Activated CD4-positive, alpha-beta T cell treated with anti-CD3 and anti-CD28 coated beads, Interleukin-2, Interleukin-4, amounts not matched to agents 100 ng/mL and 50 ng/mL, durations not matched to agents 16 hours and 8 hours (primary cell): ENCODE results near the gene PRPS1L1.

ENCODE experiments used
- DNase-seq: peaks from one replicate; pipeline ENCODE4 v3.0.0-alpha.2; 2020; ENCODE audit warnings: low spot score

The PRPS1L1 gene

DNA sequence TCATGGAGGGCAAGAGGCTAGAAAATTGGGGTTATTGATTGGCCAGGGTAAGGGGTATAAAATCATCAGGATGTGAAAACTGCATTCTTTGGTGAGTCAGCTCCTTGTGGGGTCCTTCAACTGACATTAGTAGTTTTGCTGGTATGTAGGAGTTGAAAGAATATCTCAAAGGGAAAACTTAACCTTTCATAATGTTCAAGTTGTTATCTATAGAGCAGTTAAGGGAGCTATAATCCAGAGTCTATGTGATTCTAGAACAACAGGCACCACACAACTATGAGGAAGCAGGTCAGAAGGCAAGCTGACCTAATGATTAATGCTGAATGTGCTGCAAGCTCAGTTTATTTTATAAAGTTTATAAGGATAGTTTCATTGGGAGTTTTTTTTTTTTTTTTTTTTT, 13.7 kb downstream of the PRPS1L1 start:
- DNase-seq, result no peak

DNA sequence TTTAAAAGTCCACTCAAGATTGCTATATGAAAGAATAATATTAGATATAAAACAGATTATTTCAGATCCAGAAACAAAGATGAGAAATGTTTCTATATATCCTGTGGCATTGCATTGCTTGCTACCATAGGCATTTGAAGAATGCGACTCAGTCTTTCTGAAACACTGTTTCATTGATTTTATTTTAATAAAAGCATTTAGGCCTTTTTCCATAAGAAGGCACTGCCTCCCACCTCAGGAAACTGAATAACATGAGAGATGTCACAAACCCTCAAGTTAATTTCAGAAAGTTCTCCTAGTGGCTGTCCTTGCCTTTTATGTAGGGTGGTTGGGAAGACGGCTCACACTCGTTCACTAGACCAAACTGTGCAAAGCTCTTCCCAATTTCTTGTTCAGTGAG, 23.3 kb downstream of the PRPS1L1 start:
- no peak for DNase-seq

DNA sequence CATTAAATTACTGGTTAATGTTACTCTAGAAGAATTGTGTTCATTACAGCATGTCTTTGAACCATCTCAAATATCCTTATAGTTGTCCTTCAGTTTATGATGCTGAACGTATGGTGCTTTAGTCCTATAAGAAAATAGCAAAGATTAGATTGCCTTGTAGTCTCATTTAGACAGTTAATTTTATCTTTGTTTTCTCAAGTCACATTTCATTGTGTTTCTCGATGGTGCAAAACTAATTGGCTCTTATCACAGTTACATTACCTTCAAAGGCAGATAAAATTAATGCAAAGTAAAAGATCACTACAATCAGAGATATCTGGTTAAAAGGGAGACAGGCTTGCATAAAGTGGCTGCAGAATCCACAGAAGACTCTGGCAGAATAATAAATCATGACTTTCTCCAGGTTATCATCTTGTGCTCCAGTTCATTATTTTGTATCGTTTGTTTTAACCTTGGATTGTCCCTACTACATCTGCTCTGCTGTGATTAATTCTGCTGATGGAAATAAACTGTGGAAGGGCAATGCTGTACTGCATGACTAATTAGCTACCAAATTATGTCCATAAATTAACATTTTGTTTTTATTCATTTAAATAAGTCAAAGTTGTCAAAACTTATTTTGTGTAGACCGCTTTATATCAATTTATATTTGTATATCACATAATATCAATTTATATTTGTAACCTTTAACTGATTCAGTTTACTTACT, 24.2 kb downstream of the PRPS1L1 start:
- no peak for DNase-seq

DNA sequence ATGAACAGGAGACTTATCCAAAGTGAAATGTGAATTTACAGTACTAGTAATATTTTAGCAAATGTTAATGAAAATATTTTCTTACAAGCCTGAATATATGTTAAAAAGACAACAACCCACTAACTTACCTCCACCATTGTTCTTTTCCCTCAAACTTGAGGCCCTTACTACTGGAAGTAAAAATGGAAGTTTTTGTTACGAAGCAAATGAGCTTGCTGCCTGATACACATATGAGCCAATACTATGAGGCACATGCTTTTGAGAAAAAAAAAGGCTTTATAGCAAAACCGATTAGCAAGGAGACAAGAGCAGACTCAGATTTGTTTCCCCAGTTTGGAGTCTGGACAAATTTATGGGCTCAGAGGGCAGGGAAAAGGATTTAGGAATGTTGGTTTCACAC, 29.0 kb downstream of the PRPS1L1 start:
- no peak for DNase-seq

DNA sequence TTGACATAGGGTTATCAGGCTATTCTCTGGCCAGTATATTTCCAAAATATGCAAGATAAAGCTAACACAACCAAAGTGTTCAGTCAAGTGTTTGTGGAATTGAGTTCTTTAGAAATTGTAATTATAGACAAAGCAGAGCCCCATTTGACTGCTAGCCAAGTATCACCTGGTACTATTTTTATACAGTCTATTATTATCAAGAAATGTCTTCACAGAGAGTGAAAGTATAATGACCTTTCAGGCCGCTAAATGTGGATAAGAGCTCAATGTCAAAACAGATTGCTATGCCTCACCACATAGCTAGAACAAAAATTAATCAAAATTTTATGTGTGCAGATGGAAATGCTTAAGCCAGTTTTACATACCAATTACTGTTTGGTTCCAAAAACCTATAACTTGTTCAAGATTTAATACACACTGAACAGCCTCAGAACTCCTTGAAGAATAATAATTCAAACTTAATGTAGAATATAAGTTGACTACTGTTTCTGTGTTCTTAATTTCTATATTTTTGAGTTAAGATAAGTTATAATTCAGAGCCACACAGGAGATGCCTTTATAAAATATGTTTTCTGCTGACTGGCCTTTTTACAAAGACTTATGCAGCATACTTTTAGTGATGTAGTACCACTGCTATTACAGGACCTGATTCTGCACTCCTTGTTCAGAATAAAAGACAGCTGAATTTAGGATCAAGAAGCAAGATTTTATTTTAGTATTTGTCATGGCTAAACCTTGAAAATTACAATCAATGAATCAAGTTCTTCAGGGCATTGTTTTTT, 31.0 kb downstream of the PRPS1L1 start:
- no peak for DNase-seq

DNA sequence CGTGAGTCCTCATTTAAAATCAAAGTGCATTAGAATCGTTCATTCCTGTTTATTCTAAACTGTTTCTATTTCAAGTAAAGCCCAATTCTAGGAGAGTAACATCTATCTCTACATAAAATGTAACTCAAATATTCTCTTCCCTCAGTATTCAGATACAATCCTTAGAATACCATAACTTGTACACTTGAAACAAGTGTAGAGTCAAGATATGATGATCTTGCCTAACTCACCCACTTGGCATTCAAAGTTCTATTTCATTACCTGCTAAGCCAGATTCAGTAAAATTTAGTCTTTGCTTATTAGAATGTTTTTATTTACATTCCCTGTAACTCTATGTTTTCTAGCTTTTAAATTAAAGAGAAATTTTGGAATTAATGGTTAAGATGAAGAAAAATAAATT, 31.6 kb downstream of the PRPS1L1 start:
- no peak for DNase-seq

DNA sequence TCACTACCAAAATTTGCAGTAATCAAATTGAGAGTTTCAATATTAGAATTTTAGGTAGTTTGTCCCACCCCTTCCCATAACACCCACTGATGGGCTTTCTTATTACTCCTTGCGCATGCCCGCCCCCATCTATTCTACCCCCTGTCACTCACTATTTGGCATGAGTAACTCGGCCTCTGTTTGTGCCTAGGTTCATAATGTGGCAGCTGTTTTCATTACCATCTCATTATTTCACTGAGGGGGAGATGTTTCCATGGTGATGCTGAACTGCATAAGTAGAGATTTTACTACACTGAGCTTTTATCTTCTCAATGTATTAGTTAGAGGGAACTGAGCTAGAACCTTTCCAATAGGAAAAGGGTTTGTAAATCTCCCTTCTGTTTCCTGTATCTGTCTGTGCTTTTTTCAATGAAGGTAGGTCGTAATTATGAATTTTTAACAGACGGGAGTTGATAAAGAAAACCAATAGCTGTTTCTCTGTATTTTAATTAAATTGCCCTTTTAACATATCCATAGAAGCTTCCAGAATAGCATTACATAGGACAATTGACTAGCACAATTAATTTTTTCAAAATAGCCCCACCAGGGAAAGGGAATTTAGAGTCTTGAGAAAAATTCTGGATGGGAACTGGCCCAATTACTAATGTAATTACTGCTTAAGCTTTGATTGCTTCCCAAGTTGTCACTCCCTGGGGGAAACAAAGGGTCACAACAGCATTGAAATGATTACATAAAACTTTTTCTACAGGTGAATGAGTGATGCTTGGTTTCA, 33.4 kb downstream of the PRPS1L1 start:
- peak; percentile 17 for DNase-seq

DNA sequence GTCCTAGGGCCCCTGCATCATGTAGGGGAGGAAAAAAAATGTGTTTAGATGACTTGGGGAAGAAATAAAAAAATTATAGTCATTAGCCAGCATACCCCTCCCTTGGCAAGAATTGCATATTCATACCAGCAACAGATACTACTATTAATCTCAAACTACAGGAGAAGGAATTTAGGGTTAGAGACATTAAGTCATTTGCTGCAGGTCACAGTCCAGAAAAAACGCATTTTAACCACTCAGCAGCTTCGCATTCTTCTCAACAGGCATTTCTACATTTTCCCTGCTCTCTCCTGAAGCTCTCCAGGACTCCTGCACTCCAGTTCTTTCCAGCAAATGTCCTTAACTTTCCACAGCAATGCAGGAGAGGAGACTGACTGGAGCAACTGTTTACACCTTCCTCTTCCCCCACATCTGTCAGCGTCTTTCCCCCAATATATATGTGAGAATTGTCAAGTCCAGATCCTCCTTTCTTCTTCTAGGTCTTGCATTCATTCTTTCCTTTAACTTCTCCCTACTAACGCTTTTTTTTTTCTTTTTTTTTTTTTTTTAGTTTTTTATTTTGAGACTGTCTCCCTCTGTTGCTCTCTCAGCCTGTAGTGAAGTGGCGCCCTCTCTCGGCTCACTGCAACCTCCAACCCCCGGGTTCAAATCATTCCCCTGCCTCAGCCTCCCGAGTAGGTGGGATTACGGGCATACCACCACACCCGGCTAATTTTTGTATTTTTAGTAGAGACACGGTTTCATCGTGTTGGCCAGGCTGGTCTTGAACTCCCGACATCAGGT, 35.6 kb downstream of the PRPS1L1 start:
- peak; percentile 9 for DNase-seq

DNA sequence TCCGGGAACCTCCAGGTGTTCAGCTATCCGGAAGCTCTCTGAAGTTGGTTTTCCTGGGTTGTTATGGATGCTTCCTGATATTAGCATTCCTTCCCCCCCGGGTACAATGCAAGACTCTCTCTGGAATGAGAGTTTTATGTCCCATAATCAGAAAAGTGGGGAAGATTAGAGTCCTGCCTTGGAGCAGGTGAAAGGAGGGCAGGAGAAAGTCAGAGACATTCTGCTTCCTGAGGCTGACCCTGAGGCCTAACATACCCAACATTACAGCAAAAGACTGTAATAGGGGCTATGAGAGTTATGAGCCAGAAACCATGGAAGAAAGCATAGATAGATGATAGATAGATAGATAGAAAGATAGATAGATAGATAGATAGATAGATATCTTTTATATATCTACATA, 36.9 kb downstream of the PRPS1L1 start:
- no peak for DNase-seq

DNA sequence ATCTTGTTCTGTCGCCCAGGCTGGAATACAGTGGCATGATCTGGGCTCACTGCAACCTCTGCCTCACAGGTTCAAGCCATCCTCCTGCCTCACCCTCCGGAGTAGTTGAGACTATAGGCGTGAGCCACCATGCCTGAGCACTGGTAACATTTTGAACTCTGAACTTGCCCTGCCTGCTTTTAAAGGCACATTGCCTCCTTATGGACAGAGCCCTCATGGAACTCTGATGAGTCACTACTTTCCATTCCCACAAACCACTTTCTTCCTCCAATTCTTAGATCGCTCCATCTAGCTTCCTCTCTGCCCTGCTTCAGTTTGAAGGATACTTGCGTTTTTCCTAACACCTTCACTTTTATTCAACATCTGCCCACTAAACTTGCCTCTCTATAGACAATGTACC, 38.1 kb downstream of the PRPS1L1 start:
- no peak for DNase-seq

DNA sequence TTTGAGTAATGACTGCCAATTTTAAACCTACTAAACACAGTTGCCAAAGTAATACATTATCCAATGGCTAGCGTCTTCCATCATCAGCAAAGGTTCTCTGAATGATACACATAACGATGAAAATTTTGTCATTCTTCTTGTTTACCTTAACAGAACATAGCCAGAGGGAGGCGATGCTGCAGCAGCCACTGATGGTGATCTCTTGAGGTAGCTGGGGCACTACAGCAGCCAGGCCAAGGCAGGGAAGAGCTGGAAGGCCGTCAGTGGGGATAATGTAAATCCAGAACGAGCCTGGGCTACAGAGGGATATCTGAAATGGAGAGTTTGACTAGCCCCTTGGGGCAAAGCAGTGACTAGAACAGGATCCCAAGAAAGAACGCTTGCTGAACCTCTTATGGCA, 38.8 kb downstream of the PRPS1L1 start:
- no peak for DNase-seq

DNA sequence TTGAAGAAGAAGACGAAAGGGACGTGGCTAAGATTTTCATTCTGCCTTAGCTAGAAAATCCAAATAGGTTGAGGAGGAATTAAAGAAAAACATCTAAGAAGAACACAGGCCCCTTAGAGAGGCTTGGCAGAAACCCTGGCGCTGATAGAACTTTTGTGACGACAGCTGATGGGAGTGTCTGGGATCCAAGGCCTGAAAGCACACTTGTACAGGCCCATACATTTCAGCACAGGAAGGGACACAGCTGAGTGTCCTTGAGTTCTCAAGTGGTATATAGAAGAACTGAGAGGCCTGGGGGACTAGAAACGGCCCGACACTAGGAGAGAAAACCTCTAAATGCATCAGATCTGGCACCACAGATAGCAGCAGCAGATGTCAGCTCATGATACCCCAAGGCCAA, 39.5 kb downstream of the PRPS1L1 start:
- DNase-seq, result no peak

DNA sequence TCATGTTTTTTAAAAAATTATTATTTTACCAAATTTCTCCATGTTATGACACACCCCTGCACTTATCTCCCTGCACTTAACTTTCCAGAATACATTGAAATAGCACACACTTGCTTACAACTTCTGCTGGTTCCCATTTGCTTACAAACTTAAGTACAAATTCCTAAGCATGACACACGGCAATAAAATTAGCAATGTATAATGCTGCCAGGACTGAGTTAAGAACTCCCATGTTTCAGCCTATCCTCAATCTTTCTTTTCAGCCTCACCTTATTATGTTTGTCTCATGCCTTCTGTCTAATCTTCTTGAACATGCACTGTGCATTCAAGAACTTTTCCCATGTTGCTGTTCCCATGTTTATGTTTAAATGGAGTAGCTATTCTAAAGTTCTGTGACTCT, 40.8 kb downstream of the PRPS1L1 start:
- DNase-seq, result no peak

DNA sequence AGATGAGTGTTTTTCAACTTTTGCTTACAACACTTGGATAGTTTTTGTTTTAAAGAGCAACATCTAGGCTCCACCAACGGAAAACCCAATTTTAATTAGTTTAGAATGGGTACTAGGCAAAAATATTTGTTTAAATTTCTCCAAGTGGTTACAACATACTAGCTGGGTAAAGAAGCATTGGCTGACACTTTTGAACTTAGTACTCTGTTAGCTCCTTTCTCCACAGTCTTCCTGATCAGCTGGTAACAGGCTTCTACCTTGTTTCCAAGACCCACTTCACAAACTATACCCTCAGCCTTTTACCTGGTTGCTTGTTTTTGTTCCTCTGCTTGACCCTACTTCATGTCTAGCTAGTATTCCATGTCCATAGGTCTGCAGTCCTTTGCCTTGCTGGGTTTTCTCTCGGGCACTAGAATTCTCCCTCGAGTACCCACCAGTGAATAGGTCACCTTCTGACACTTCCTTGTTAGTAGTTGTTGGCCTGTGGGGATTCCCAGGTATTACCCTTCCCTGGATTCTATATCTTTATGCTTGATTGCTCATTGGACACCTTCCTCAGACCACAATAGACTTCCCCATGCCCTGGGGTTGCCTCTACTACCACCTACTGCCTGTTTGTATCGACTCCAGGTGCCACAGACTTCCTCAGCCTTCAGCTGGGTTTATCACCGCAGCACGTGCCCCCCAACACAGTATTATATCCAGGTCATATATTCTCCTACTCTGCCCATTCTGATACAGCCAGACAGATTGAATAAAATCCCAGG, 42.0 kb downstream of the PRPS1L1 start:
- no peak for DNase-seq

DNA sequence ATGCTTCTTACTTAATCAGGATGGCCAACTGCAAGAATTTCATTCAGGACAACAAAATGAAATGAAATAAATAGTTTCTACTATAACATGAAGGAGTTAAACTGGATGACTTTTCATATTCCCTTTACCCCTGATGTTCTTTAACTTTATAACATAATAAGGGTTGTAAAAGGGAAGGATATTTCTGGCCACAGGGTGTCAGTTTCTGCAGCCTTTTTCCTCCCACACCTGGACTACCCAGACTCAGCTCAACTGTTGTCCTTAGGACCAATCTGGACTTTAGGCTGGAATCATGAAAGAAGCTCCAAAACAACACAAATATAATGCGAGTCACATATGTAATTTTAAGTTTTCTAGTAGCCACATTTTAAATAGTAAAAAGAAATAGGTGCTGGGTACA, 43.4 kb downstream of the PRPS1L1 start:
- no peak for DNase-seq

DNA sequence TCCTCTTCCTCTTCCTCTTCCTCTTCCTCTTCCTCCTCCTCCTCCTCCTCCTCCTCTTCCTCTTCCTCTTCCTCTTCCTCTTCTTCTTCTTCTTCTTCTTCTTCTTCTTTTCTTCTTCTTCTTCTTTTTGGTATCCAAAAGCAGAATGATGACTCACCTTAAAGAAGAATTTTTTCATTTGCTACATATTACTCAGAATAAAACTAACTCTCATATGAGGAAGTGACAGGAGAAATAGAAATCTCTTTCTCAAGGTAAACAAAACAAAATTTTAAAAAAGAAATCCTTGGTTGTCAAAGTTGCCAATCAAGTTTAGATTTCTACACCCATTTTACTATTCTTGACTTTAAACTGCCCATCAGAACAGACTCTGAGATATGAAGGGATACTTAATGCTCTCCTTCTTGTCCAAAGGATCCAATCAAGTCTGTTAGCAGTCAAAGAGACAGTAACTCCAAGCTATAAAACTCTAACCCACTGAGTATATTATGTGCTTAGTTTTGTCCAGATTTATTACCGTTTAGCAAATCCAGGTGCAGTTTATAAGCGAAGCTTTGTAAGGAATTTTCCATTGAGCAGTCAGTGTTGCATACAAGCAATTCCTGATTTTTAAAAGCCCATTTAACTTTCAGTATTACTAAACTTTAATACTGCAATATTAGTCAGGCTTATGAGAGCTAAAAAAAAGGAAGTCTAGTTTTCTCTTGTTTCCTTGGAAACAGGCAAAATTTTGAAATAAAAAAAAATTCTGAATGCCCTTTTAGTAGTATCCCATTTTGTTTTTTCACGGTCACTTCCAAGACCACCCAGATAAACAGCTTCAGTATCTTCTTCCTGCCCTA, 44.2 kb downstream of the PRPS1L1 start:
- no peak for DNase-seq

DNA sequence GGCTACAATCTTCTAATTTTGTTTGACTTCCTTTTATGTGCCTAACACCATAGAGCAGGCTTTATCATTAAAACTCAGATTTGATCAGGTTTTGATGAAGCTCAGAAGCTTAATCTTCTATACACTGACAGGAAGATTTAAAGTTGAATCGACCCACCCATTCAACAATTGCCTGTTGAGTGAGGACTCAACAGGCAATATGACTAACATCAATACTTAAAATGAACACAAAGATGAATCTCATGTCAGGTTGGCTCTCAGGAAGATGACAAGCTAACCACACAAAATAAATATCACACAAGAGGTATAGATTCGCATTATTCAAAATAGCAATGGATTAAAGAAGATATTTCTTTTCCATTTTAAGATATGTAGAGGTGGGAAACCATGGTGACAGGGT, 50.7 kb downstream of the PRPS1L1 start:
- DNase-seq, result no peak
